Stimulated activated effector memory CD8-positive, alpha-beta T cell treated with anti-CD3 and anti-CD28 coated beads, Interleukin-12 subunit alpha, Interleukin-12 subunit beta, amount 100 ng/mL, for 72 hours (primary cell): ENCODE results near the gene ZNF226.
"Not testable (repeated sequence)": the region's sequence is repeated elsewhere in the genome, so short reads cannot be mapped to it uniquely, and the experiment has no call there.

Experiments used
- ATAC-seq: fragments of 150-1000 bp; cut with Tn5 transposase; 2 replicates; pipeline ENCODE4 v1.10.0; 2021
- DNase-seq, 2 donors: peaks; one replicate each; pipeline ENCODE4 v3.0.0; 2021 to 2022; ENCODE audit warnings: low spot score in 2 of 2
- H3K27ac Mint-ChIP-seq: one replicate; pipeline ENCODE4 v1.8.0; 2022; ENCODE audit warnings: mild to moderate bottlenecking, mixed read lengths
- H3K36me3 Mint-ChIP-seq: one replicate; pipeline ENCODE4 v1.8.0; 2022; ENCODE audit warnings: mild to moderate bottlenecking, mixed read lengths
- H3K4me1 Mint-ChIP-seq: one replicate; pipeline ENCODE4 v1.8.0; 2022; ENCODE audit warnings: mixed read lengths
- H3K4me3 Mint-ChIP-seq: one replicate; pipeline ENCODE4 v1.8.0; 2022; ENCODE audit warnings: mild to moderate bottlenecking, mixed read lengths
- H3K9me3 Mint-ChIP-seq: one replicate; pipeline ENCODE4 v1.8.0; 2022; ENCODE audit warnings: mixed read lengths

ZNF226 gene

DNA sequence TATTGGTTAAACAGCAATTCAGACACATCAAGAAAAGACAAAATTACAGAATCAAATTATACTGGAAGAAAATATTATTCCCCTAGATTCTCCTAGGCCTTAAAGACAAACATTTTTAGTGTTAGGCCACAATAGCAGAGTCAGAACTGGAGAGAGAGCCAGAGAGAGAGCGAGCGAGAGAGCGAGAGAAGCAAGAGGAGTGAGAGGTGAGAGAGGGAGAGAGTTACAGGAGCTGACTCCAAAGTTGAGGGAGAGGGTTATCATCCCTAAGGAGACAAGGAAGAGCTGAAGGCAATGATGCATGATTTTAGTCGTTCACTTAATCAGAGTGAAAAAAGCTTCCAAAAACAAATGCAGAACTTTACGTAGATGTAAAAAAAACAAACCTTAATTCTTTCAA is 27.2 kb downstream of the ZNF226 start:
- Mint-ChIP-seq H3K9me3 (peaks cover 31% of the 10 kb centered on the region), H3K36me3 (no peaks in the 10 kb centered on the region), H3K4me1 (no peaks in the 10 kb centered on the region), H3K4me3 (no peak overlapping the region), H3K27ac (no peak overlapping the region)
- DNase-seq: no peak
- ATAC-seq: no peak

GRCh38 chr19:44196772-44197171 is 31.9 kb downstream of the ZNF226 start:
- no peak overlapping the region for H3K4me3 Mint-ChIP-seq

GRCh38 chr19:44202470-44202869 is 37.6 kb downstream of the ZNF226 start:
- DNase-seq (no peak), ATAC-seq (no peak)
- no peak overlapping the region for H3K27ac Mint-ChIP-seq
- H3K4me3 Mint-ChIP-seq: no peak overlapping the region
- no peaks in the 10 kb centered on the region for H3K36me3 Mint-ChIP-seq
- peaks cover 20% of the 10 kb centered on the region for H3K9me3 Mint-ChIP-seq
- H3K4me1 Mint-ChIP-seq: peaks cover 6% of the 10 kb centered on the region

More at GRCh38 chr19:44196772-44197171, 31.9 kb downstream of the ZNF226 start:
- H3K36me3 Mint-ChIP-seq: no peaks in the 10 kb centered on the region
- no peaks in the 10 kb centered on the region for H3K4me1 Mint-ChIP-seq
- DNase-seq (no peak), ATAC-seq (no peak)
- no peak overlapping the region for H3K27ac Mint-ChIP-seq
- H3K9me3 Mint-ChIP-seq: peaks cover 29% of the 10 kb centered on the region

- no peak for ATAC-seq
- no peak for DNase-seq
- Mint-ChIP-seq H3K27ac (no peak overlapping the region), H3K4me1 (peaks cover 11% of the 10 kb centered on the region), H3K9me3 (peaks cover 22% of the 10 kb centered on the region), H3K36me3 (no peaks in the 10 kb centered on the region), H3K4me3 (no peak overlapping the region)
Observed at GRCh38 chr19:44202974-44203373, 38.1 kb downstream of the ZNF226 start.

GRCh38 chr19:44203877-44204276 is 39.0 kb downstream of the ZNF226 start:
- not testable (repeated sequence) for DNase-seq, H3K4me3 Mint-ChIP-seq, ATAC-seq, H3K36me3 Mint-ChIP-seq, H3K27ac Mint-ChIP-seq
- Mint-ChIP-seq H3K9me3 (peaks cover 19% of the 10 kb centered on the region), H3K4me1 (peaks cover 12% of the 10 kb centered on the region)

DNA sequence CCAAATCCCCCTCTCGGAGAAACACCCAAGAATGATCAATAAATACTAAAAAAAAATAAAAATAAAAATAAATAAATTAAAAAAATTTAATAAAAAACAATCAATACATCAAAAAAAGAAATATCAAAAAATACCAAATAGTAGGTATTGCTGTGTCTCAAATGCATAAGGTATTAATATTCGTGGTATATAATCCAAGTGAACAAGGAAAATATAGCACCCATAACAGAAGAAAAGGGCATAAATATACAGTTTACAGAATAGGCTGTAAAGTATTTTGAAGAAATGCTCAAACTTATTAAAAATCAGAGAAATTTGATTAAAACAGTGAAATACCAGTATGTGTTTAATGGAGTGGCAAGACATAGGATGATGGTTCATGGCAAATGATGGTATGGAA is 39.9 kb downstream of the ZNF226 start:
- no peak for ATAC-seq
- Mint-ChIP-seq H3K36me3 (no peaks in the 10 kb centered on the region), H3K27ac (no peak overlapping the region), H3K9me3 (peaks cover 16% of the 10 kb centered on the region), H3K4me3 (no peak overlapping the region), H3K4me1 (peaks cover 12% of the 10 kb centered on the region)
- no peak for DNase-seq

- peak; percentile 92 for ATAC-seq
- H3K4me3 Mint-ChIP-seq: peak overlapping the region; percentile 94
- H3K4me1 Mint-ChIP-seq: peaks cover 12% of the 10 kb centered on the region
- peak; percentile 49 to 83 for DNase-seq
- no peaks in the 10 kb centered on the region for H3K36me3 Mint-ChIP-seq
- peaks cover 11% of the 10 kb centered on the region for H3K9me3 Mint-ChIP-seq
- peak overlapping the region; percentile 99 for H3K27ac Mint-ChIP-seq
Observed at GRCh38 chr19:44207126-44207803, 42.4 kb downstream of the ZNF226 start.

DNA sequence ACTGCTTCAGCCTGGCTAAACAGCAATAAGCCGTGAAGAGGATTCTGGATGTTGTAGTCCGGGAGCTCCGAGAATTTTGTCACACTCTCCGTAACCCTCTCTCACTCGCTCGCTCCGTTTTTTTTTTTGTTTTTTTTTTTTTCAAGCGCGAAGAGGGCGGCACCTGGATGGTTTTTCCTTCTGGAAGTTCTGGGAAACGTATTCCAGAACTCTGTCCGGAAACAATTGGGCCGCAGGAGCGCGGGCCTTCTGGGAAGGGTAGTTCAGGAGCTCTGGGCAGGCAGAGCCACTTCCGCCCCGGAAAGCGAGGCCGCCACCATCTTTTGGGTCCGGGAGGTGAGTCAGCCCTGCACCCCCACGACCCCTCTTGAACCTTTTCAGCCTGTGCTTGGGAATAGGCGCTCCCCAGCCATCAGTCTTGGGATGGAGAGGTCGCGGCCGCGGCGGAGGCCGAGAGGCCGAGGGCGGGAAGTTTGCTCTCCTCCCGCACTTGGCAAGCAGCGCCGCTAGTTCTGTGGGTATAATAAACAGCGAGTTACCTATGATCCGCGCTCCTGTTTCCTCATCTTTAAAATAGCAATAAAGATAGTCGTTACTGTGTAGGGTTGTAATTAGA is 47.5 kb downstream of the ZNF226 start, which contains the start of gene ZNF227:
ZNF227 (plus strand) TSS at position 283 of the 616 bp plus-strand sequence. CDS start 5,261 bp downstream, outside the sequence.
- ATAC-seq (peak; percentile 96), DNase-seq (peak; percentile 59 to 87)
- Mint-ChIP-seq H3K4me3 (peak within 1 kb of the TSS; percentile 90), H3K27ac (peak within 1 kb of the TSS; percentile 92), H3K4me1 (peaks cover 22% of the 10 kb centered on the region), H3K36me3 (peaks cover 33% of the 10 kb centered on the region), H3K9me3 (peaks cover 10% of the 10 kb centered on the region)

- Mint-ChIP-seq H3K4me3 (peak overlapping the region; percentile 90), H3K36me3 (peaks cover 38% of the 10 kb centered on the region), H3K4me1 (peaks cover 16% of the 10 kb centered on the region), H3K9me3 (peaks cover 8% of the 10 kb centered on the region), H3K27ac (peak overlapping the region; percentile 92)
- DNase-seq (no peak), ATAC-seq (no peak)
Observed at GRCh38 chr19:44212866-44213346, 48.0 kb downstream of the ZNF226 start.

DNA sequence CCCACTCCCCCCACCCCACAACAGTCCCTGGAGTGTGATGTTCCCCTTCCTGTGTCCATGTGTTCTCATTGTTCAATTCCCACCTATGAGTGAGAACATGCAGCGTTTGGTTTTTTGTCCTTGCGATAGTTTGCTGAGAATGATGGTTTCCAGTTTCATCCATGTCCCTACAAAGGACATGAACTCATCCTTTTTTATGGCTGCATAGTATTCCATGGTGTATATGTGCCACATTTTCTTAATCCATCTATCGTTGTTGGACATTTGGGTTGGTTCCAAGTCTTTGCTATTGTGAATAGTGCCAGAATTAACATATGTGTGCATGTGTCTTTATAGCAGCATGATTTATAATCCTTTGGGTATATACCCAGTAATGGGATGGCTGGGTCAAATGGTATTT is 55.0 kb downstream of the ZNF226 start:
- not testable (repeated sequence) for ATAC-seq, H3K4me3 Mint-ChIP-seq, H3K27ac Mint-ChIP-seq, H3K9me3 Mint-ChIP-seq, H3K4me1 Mint-ChIP-seq, DNase-seq
- peaks cover 52% of the 10 kb centered on the region for H3K36me3 Mint-ChIP-seq

- H3K36me3 Mint-ChIP-seq: peaks cover 44% of the 10 kb centered on the region
Observed at GRCh38 chr19:44220761-44221160, 55.9 kb downstream of the ZNF226 start.

DNA sequence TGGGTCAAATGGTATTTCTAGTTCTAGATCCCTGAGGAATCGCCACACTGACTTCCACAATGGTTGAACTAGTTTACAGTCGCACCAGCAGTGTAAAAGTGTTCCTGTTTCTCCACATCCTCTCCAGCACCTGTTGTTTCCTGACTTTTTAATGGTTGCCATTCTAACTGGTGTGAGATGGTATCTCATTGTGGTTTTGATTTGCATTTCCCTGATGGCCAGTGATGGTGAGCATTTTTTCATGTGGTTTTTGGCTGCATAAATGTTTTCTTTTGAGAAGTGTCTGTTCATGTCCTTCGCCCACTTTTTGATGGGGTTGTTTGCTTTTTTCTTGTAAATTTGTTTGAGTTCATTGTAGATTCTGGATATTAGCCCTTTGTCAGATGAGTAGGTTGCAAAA is 56.4 kb downstream of the ZNF226 start:
- ATAC-seq, H3K4me1 Mint-ChIP-seq, H3K9me3 Mint-ChIP-seq, DNase-seq, H3K27ac Mint-ChIP-seq, H3K4me3 Mint-ChIP-seq: not testable (repeated sequence)
- peaks cover 38% of the 10 kb centered on the region for H3K36me3 Mint-ChIP-seq

More at GRCh38 chr19:44220761-44221160, 55.9 kb downstream of the ZNF226 start:
- not testable (repeated sequence) for ATAC-seq, H3K9me3 Mint-ChIP-seq, H3K4me3 Mint-ChIP-seq, H3K27ac Mint-ChIP-seq, H3K4me1 Mint-ChIP-seq, DNase-seq
